IPS DF 4.7 (cell line): ENCODE measurements around the gene IRAK3.
"Not testable (repeated sequence)": the region's sequence is repeated elsewhere in the genome, so short reads cannot be mapped to it uniquely, and the experiment has no call there.

ENCODE experiments used
- DNase-seq: peaks from one replicate; pipeline ENCODE4 v3.0.0-alpha.2; 2013; ENCODE audit warnings: low spot score; ENCODE audit errors: extremely low read depth

IRAK3 gene

GRCh38 chr12:66302827-66303169 lies 113.8 kb downstream of the IRAK3 start:
- no peak for DNase-seq

GRCh38 chr12:66303316-66303804 lies 114.3 kb downstream of the IRAK3 start:
- not testable (repeated sequence) for DNase-seq
